ENCODE results near the gene NECAP2. TPM values are rescaled to one million over a fixed set of nuclear protein-coding genes. Genes with fewer than 3 reads are reported as not detected.
"Not testable (repeated sequence)": the region's sequence is repeated elsewhere in the genome, so short reads cannot be mapped to it uniquely, and the experiment has no call there.

Gene NECAP2
- total and polyA plus RNA-seq, 12 donors = 36.4 to 104 (median 63.5) TPM

GRCh38 chr1:16478091-16478490 lies 37.6 kb downstream of the NECAP2 start:
- no peaks in the 10 kb centered on the region for H3K9me3 ChIP-seq (replicated peaks in 1 of 3)
- intact Hi-C loops (cut with DNase I) = no loop called here
- peaks cover 0 to 60% of the 10 kb centered on the region in 2 donors for H3K36me3 ChIP-seq (replicated peaks in 1 of 2)

GRCh38 chr1:16483146-16483545 lies 42.6 kb downstream of the NECAP2 start:
- H3K4me3 ChIP-seq; H3K27ac ChIP-seq; DNase-seq; H3K4me1 ChIP-seq (replicated peaks in 1 of 2); H3K9me3 ChIP-seq (replicated peaks in 1 of 3); intact Hi-C loops (cut with DNase I); H3K27me3 ChIP-seq: not testable (repeated sequence)
- 97 to 98% (median 97%) methylated on average over 24 to 26 of the region's 26 CpGs for WGBS, 4 donors
- H3K36me3 ChIP-seq (replicated peaks in 1 of 2) = peaks cover 0 to 49% of the 10 kb centered on the region in 2 donors

More at GRCh38 chr1:16478091-16478490, 37.6 kb downstream of the NECAP2 start:
- no peak for DNase-seq
- TF ChIP-seq, protein P1, sequence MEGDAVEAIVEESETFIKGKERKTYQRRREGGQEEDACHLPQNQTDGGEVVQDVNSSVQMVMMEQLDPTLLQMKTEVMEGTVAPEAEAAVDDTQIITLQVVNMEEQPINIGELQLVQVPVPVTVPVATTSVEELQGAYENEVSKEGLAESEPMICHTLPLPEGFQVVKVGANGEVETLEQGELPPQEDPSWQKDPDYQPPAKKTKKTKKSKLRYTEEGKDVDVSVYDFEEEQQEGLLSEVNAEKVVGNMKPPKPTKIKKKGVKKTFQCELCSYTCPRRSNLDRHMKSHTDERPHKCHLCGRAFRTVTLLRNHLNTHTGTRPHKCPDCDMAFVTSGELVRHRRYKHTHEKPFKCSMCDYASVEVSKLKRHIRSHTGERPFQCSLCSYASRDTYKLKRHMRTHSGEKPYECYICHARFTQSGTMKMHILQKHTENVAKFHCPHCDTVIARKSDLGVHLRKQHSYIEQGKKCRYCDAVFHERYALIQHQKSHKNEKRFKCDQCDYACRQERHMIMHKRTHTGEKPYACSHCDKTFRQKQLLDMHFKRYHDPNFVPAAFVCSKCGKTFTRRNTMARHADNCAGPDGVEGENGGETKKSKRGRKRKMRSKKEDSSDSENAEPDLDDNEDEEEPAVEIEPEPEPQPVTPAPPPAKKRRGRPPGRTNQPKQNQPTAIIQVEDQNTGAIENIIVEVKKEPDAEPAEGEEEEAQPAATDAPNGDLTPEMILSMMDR (IDR thresholded peaks at IDR 0.05) = no peak
- TF ChIP-seq POLR2A (IDR thresholded peaks at IDR 0.05) = no peak
- 90 to 99% (median 96%) methylated on average over 3 to 12 of the region's 12 CpGs for WGBS, 4 donors
- no peak overlapping the region for H3K27ac ChIP-seq
- H3K4me3 ChIP-seq = no peak overlapping the region
- H3K27me3 ChIP-seq = no peaks in the 10 kb centered on the region
- H3K4me1 ChIP-seq (replicated peaks in 1 of 2) = no peaks in the 10 kb centered on the region

- H3K27ac ChIP-seq; H3K4me1 ChIP-seq (replicated peaks in 1 of 2); H3K27me3 ChIP-seq; intact Hi-C loops (cut with DNase I); H3K4me3 ChIP-seq; H3K9me3 ChIP-seq (replicated peaks in 1 of 3); DNase-seq: not testable (repeated sequence)
- H3K36me3 ChIP-seq (replicated peaks in 1 of 2) = peaks cover 0 to 42% of the 10 kb centered on the region in 2 donors
- WGBS, 4 donors = 76 to 94% (median 91%) methylated on average over 23 to 45 of the region's 45 CpGs
These were observed 43.3 kb downstream of the NECAP2 start for GRCh38 chr1:16483639-16484500.

DNA sequence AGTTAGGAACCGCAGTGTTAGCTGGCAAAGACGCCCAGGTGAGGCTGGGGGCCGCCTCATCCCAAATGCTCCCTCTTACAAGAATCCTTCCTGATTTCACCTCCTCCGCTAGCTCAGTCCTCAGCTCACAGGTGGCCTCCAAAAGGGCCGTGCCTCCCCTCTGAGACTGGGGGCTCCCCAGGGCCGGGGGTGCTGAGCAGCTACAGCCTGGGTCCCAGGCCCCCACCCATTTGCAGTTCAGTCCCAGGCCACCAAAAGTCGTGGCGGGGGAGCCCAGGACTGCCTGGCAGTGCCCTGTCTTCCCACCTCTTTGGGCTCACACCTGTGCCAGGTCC lies 43.9 kb downstream of the NECAP2 start:
- no peaks in the 10 kb centered on the region for H3K4me1 ChIP-seq (replicated peaks in 1 of 2)
- TF ChIP-seq POLR2A (IDR thresholded peaks at IDR 0.05) = no peak
- TF ChIP-seq, protein P1 (IDR thresholded peaks at IDR 0.05) = no peak
- WGBS, 4 donors = 94 to 100% (median 98%) methylated on average over 1 to 8 of the region's 8 CpGs
- peaks cover 0 to 47% of the 10 kb centered on the region in 2 donors for H3K36me3 ChIP-seq (replicated peaks in 1 of 2)
- no peak overlapping the region for H3K4me3 ChIP-seq
- intact Hi-C loops (cut with DNase I) = no loop called here
- H3K27ac ChIP-seq = no peak overlapping the region
- no peak for DNase-seq
- H3K27me3 ChIP-seq = no peaks in the 10 kb centered on the region
- H3K9me3 ChIP-seq (replicated peaks in 1 of 3) = no peaks in the 10 kb centered on the region

- TF ChIP-seq, protein P1 (IDR thresholded peaks at IDR 0.05) = no peak
- no peak for TF ChIP-seq POLR2A (IDR thresholded peaks at IDR 0.05)
- intact Hi-C loops (cut with DNase I) = no loop called here
- H3K36me3 ChIP-seq (replicated peaks in 1 of 2) = peaks cover 0 to 51% of the 10 kb centered on the region in 2 donors
- no peaks in the 10 kb centered on the region for H3K27me3 ChIP-seq
- WGBS, 4 donors = 89 to 93% (median 92%) methylated on average over 2 to 6 of the region's 6 CpGs
- H3K4me1 ChIP-seq (replicated peaks in 1 of 2) = no peaks in the 10 kb centered on the region
- H3K27ac ChIP-seq = no peak overlapping the region
- no peaks in the 10 kb centered on the region for H3K9me3 ChIP-seq (replicated peaks in 1 of 3)
- H3K4me3 ChIP-seq = no peak overlapping the region
- no peak for DNase-seq
These were observed 44.4 kb downstream of the NECAP2 start for GRCh38 chr1:16484931-16485330.

DNA sequence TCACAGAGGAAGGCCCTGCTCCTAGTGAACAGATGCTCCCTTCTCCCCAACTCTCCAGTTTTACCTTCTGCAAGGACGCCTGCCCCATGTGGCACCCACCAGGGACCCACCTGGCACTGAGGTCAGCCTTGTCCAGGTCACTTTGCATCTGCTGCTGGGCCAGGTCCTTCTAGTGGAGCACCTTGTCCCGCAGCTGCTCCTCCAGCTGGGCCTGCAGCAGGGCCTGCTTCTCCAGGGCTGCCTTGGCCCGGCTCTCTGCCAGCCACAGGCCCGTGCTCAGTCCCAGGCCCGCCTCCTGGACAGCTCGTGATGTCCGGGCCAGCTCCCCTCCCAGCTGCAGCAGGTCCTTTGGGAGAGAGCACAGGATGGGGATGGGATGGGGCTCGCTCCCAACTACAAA lies 45.8 kb downstream of the NECAP2 start:
- H3K27me3 ChIP-seq; H3K4me1 ChIP-seq (replicated peaks in 1 of 2); DNase-seq; H3K4me3 ChIP-seq; H3K9me3 ChIP-seq (replicated peaks in 1 of 3); intact Hi-C loops (cut with DNase I); H3K27ac ChIP-seq: not testable (repeated sequence)
- peaks cover 0 to 47% of the 10 kb centered on the region in 2 donors for H3K36me3 ChIP-seq (replicated peaks in 1 of 2)
- 85 to 96% (median 90%) methylated on average over 4 to 8 of the region's 8 CpGs for WGBS, 4 donors

GRCh38 chr1:16487011-16487410 lies 46.5 kb downstream of the NECAP2 start:
- H3K4me1 ChIP-seq (replicated peaks in 1 of 2); H3K27me3 ChIP-seq; H3K4me3 ChIP-seq; H3K27ac ChIP-seq; intact Hi-C loops (cut with DNase I); H3K9me3 ChIP-seq (replicated peaks in 1 of 3); DNase-seq: not testable (repeated sequence)
- H3K36me3 ChIP-seq (replicated peaks in 1 of 2) = peaks cover 0 to 46% of the 10 kb centered on the region in 2 donors

DNA sequence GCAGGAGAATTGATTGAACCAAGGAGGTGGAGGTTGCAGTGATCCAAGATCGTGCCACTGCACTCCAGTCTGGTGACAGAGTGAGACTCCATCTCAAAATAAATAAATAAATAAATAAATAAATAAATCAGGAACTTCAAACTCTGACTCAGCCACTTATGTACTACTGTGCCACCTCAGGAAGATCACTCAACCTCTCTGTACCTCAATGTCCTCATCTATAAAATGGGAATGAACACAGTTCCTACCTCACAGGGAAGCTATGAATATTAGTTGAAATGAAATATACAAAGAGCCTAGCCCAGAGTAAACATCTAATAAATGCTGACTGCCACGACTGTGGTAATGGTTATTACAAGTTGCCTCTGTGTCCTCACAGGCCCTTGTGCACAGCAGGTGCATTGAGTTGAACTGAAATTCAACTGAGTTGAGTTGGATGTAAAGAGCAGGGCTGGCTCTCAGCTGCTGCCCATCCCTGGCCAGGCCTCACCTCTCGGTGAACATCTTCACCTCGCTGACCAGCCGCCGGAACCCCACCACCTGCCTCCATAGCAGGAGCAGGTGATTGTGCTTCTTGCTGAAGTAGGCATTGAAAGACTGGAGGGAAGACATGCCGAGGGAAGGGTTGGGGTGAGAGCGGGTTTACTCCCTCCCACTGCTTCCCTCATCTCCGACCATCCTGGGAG lies 48.8 kb downstream of the NECAP2 start:
- 94 to 100% (median 97%) methylated on average over 7 to 9 of the region's 9 CpGs for WGBS, 4 donors
- intact Hi-C loops (cut with DNase I); H3K9me3 ChIP-seq (replicated peaks in 1 of 3); H3K4me3 ChIP-seq; DNase-seq; H3K27me3 ChIP-seq; H3K4me1 ChIP-seq (replicated peaks in 1 of 2); H3K27ac ChIP-seq: not testable (repeated sequence)
- H3K36me3 ChIP-seq (replicated peaks in 1 of 2) = peaks cover 0 to 35% of the 10 kb centered on the region in 2 donors

Data from adrenal gland (tissue), 12 donors.